ENCODE measurements around the gene AREG.

GRCh38 chr4:74474345-74475090, 29.6 kb downstream of the AREG start:
- TF ChIP-seq ATF1 (CRISPR knock-in tag; IDR thresholded peaks at IDR 0.05) (no peak), TP53 (CRISPR knock-in tag; IDR thresholded peaks at IDR 0.05) (no peak), OVOL2 (CRISPR knock-in tag; IDR thresholded peaks at IDR 0.05; ENCODE audit: borderline replicate concordance) (no peak), ZNF138 (CRISPR knock-in tag; conservative IDR thresholded peaks at IDR 0.05) (no peak), CREB1 (CRISPR knock-in tag; IDR thresholded peaks at IDR 0.05) (no peak), FOXP1 (CRISPR knock-in tag; IDR thresholded peaks at IDR 0.05; ENCODE audit: borderline replicate concordance) (no peak), ESRRA (CRISPR knock-in tag; IDR thresholded peaks at IDR 0.05; ENCODE audit: borderline replicate concordance) (no peak), SP1 (CRISPR knock-in tag; conservative IDR thresholded peaks at IDR 0.05) (no peak), TEAD4 (CRISPR knock-in tag; IDR thresholded peaks at IDR 0.05) (no peak), MYBL2 (CRISPR knock-in tag; IDR thresholded peaks at IDR 0.05) (no peak), ZNF219 (CRISPR knock-in tag; IDR thresholded peaks at IDR 0.05; ENCODE audit: borderline replicate concordance) (no peak), ATF3 (CRISPR knock-in tag; conservative IDR thresholded peaks at IDR 0.05) (no peak)
- TF ChIP-seq, protein P1, sequence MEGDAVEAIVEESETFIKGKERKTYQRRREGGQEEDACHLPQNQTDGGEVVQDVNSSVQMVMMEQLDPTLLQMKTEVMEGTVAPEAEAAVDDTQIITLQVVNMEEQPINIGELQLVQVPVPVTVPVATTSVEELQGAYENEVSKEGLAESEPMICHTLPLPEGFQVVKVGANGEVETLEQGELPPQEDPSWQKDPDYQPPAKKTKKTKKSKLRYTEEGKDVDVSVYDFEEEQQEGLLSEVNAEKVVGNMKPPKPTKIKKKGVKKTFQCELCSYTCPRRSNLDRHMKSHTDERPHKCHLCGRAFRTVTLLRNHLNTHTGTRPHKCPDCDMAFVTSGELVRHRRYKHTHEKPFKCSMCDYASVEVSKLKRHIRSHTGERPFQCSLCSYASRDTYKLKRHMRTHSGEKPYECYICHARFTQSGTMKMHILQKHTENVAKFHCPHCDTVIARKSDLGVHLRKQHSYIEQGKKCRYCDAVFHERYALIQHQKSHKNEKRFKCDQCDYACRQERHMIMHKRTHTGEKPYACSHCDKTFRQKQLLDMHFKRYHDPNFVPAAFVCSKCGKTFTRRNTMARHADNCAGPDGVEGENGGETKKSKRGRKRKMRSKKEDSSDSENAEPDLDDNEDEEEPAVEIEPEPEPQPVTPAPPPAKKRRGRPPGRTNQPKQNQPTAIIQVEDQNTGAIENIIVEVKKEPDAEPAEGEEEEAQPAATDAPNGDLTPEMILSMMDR (IDR thresholded peaks at IDR 0.05) = no peak
- TF ChIP-seq, protein P2, sequence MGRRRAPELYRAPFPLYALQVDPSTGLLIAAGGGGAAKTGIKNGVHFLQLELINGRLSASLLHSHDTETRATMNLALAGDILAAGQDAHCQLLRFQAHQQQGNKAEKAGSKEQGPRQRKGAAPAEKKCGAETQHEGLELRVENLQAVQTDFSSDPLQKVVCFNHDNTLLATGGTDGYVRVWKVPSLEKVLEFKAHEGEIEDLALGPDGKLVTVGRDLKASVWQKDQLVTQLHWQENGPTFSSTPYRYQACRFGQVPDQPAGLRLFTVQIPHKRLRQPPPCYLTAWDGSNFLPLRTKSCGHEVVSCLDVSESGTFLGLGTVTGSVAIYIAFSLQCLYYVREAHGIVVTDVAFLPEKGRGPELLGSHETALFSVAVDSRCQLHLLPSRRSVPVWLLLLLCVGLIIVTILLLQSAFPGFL (CRISPR knock-in tag; IDR thresholded peaks at IDR 0.05; ENCODE audit: borderline replicate concordance) = no peak

All from WTC11 (cell line).